Measurements from ENCODE around the gene ASTN2.

ASTN2 gene

DNA sequence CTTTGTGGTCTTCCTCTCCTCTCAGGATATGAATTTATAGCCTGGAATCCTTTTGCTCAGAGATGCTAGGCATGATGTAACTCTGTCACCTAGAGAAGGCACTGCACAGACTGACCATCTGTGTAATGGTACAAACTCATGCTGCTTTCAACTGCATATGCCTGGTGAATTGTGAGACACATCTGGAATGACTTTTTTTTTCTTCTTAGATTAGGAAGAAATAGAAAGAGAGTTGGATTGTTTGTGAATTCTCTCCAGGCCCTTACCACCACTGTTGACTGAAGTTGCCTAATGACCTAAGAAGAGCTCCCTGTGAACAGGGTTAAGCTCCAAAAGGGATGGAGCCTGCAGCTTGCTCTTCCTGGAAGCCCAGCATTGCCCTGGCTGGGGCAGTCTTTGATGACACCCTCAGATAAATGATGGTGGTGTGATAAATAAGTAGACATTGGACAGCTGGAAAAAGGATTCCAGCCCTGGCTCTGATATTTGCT is 775.6 kb downstream of the ASTN2 start:
- H3K4me3 ChIP-seq (replicated peaks; ENCODE audit: low read depth, low read length), result no peak overlapping the region
- TF ChIP-seq, protein P1, sequence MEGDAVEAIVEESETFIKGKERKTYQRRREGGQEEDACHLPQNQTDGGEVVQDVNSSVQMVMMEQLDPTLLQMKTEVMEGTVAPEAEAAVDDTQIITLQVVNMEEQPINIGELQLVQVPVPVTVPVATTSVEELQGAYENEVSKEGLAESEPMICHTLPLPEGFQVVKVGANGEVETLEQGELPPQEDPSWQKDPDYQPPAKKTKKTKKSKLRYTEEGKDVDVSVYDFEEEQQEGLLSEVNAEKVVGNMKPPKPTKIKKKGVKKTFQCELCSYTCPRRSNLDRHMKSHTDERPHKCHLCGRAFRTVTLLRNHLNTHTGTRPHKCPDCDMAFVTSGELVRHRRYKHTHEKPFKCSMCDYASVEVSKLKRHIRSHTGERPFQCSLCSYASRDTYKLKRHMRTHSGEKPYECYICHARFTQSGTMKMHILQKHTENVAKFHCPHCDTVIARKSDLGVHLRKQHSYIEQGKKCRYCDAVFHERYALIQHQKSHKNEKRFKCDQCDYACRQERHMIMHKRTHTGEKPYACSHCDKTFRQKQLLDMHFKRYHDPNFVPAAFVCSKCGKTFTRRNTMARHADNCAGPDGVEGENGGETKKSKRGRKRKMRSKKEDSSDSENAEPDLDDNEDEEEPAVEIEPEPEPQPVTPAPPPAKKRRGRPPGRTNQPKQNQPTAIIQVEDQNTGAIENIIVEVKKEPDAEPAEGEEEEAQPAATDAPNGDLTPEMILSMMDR (IDR thresholded peaks at IDR 0.05; ENCODE audit: low read depth, low read length, missing control alignments), result no peak
- peak; percentile 66 for DNase-seq (ENCODE audit: extremely low read depth, low read depth)

DNA sequence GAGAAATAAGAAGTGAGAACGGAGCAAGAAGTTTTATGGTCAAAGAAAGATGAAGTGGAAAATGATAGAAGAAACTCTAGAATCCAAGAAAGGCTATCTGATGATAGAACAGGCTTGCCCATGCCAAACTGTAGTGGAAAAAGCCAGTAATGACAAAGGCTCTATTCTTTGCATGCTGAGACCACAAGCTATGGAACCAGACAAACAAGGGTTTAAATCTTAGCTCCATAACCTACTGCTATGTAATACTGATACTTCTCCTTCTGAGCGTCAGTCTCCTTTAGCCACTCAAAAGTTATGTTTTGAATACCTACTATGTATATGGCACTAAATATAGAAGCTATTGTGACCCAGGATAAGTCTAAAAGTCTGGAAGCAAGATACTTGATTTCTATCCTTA is 778.9 kb downstream of the ASTN2 start:
- no peak for DNase-seq (ENCODE audit: extremely low read depth, low read depth)
- H3K4me3 ChIP-seq (replicated peaks; ENCODE audit: low read depth, low read length), result no peak overlapping the region
- TF ChIP-seq, protein P1 (IDR thresholded peaks at IDR 0.05; ENCODE audit: low read depth, low read length, missing control alignments), result no peak

- DNase-seq (ENCODE audit: extremely low read depth, low read depth), result no peak
- TF ChIP-seq, protein P1 (IDR thresholded peaks at IDR 0.05; ENCODE audit: low read depth, low read length, missing control alignments), result no peak
- H3K4me3 ChIP-seq (replicated peaks; ENCODE audit: low read depth, low read length), result no peak overlapping the region
Observed at GRCh38 chr9:116632990-116633838, 781.6 kb downstream of the ASTN2 start.

- H3K4me3 ChIP-seq (replicated peaks; ENCODE audit: low read depth, low read length), result no peak overlapping the region
- TF ChIP-seq, protein P1 (IDR thresholded peaks at IDR 0.05; ENCODE audit: low read depth, low read length, missing control alignments), result no peak
- no peak for DNase-seq (ENCODE audit: extremely low read depth, low read depth)
Observed at GRCh38 chr9:116629634-116630033, 785.2 kb downstream of the ASTN2 start.

DNA sequence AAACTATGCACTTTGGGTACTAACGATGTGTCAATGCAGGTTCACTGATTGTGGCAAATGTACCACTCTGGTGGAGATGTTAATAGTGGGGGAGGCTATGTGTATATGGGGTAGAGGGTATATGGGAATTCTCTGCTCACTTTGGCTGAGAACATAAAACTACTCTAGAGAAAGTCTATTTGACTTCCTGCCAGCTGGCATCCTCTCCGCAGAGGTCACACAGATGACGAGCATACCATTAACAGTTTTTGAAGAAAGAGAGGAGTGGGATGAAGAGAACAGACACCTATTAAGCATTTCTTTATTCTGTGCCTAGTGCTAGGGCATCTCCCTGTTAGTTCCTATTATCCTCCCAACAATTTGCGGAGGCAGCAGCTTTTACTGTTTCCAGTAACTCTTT is 786.1 kb downstream of the ASTN2 start:
- H3K4me3 ChIP-seq (replicated peaks; ENCODE audit: low read depth, low read length), result no peak overlapping the region
- no peak for DNase-seq (ENCODE audit: extremely low read depth, low read depth)
- TF ChIP-seq, protein P1 (IDR thresholded peaks at IDR 0.05; ENCODE audit: low read depth, low read length, missing control alignments), result no peak

GRCh38 chr9:116627433-116627832 is 787.4 kb downstream of the ASTN2 start:
- TF ChIP-seq, protein P1 (IDR thresholded peaks at IDR 0.05; ENCODE audit: low read depth, low read length, missing control alignments), result no peak
- no peak for DNase-seq (ENCODE audit: extremely low read depth, low read depth)
- H3K4me3 ChIP-seq (replicated peaks; ENCODE audit: low read depth, low read length), result no peak overlapping the region

All from HFF-Myc (cell line).